Measurements from ENCODE around the gene PANX3.

GRCh38 chr11:124658986-124659385 is 47.8 kb downstream of the PANX3 start:
- no peak for TF ChIP-seq CTCF (IDR thresholded peaks at IDR 0.05; ENCODE audit: poor library complexity)
- TF ChIP-seq EZH2phosphoT487 (IDR thresholded peaks at IDR 0.05; ENCODE audit: low read depth, severe bottlenecking, unreplicated experiment) = no peak

Data from hepatocyte (in vitro differentiated cells).